ENCODE measurements around the gene CALML5.

CALML5 gene

DNA sequence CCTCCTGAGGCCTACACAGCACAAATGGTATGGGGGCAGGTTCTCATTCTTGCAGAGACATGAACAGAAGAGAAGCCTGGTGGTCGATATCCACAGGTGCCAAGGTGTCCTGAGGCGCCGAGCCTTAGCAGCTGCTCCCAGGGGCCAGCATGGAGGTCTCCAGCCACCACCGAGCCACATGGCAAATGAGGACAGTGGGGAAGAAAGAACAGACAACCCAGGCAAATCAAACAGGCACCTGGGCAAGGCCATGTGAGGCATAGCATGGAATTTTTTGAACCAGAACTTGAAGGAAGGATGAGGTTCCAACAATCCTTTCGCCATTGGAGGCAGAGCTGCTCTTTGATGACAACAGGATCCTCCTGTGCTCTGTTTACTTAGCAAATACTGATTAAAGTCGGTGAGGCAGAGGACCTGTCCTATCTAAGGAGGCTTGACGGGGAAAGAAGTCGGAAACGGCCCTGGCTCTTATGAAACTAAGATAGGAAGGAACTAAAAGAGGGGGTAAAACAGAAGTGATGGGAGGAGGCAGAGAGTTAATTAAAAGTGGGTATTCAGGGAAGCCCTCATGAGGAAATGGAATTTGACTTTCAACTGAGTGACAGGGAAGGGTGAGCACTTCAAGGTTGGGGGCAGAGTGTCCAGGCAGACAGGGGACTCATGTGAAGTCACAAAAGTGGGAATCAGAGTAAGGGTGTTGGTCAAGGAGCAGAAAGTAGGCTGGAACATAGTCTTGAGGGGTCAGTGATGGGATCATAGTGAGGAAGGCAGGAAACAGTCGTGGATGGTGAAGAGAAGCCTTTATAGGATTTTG lies 16.8 kb upstream of the CALML5 start:
- H3K4me3 ChIP-seq (ENCODE audit: insufficient read depth, low read length, poor library complexity, severe bottlenecking): no peak overlapping the region
- no peaks in the 10 kb centered on the region for H3K9me3 ChIP-seq (ENCODE audit: insufficient read depth, low read length)
- TF ChIP-seq EZH2phosphoT487 (conservative IDR thresholded peaks at IDR 0.05; ENCODE audit: low read length) (no peak), CTCF (IDR thresholded peaks at IDR 0.05; ENCODE audit: insufficient read depth, low read length, poor library complexity, severe bottlenecking) (no peak)
- H3F3A ChIP-seq (ENCODE audit: insufficient read depth): no peaks in the 10 kb centered on the region
- no peak overlapping the region for H3K9ac ChIP-seq (ENCODE audit: low read length)
- H4K20me1 ChIP-seq (ENCODE audit: low read depth, low read length): no peaks in the 10 kb centered on the region
- no peak overlapping the region for H3K4me2 ChIP-seq (ENCODE audit: low read depth, low read length, poor library complexity, severe bottlenecking)
- H3K9me2 ChIP-seq (replicated peaks; ENCODE audit: insufficient read depth, low read length): no peaks in the 10 kb centered on the region
- no peaks in the 10 kb centered on the region for H3K36me3 ChIP-seq (ENCODE audit: low read length)
- H3K27ac ChIP-seq (ENCODE audit: low read depth, low read length): no peak overlapping the region
- H2AFZ ChIP-seq (ENCODE audit: low read depth, low read length, severe bottlenecking): no peak overlapping the region
- H3K27me3 ChIP-seq (ENCODE audit: low read length): no peaks in the 10 kb centered on the region
- no peaks in the 10 kb centered on the region for H3K79me2 ChIP-seq (ENCODE audit: insufficient read depth, low read length)

DNA sequence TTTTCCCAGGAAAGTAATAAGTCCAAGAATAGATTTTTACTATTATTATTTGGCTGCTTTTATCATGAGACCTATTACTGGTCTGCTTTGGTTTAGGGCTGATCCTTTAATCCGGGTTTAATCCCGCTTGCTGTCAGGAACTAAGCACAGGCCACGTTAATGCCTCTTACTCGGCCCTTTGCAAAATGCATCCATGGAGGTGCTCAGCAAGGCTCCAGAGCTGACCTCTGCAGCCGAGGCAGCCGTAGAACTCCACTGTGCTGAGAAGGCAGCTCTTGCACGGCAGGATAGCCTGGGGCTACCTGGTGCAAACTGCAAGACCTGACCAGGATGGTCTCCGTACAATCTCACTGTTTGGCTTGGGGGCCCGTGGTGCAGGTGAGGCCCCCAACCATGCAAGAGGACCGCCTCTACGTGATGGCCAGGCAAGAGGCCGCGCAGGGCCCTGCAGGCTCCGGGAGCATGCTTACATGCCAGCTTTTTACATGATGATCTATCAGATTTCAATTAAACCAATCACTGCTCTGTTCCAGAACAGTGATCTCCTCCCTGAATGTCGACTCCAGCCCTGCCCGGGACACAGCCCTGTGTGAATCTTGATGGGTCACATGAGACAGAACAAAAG lies 15.0 kb upstream of the CALML5 start:
- Histone ChIP-seq H2AFZ (ENCODE audit: low read depth, low read length, severe bottlenecking) (no peak overlapping the region), H3K9me2 (replicated peaks; ENCODE audit: insufficient read depth, low read length) (no peaks in the 10 kb centered on the region), H3K27ac (ENCODE audit: low read depth, low read length) (no peak overlapping the region), H3K36me3 (ENCODE audit: low read length) (no peaks in the 10 kb centered on the region), H3K4me2 (ENCODE audit: low read depth, low read length, poor library complexity, severe bottlenecking) (no peak overlapping the region), H3K9ac (ENCODE audit: low read length) (no peak overlapping the region), H3K4me3 (ENCODE audit: insufficient read depth, low read length, poor library complexity, severe bottlenecking) (no peak overlapping the region), H3F3A (ENCODE audit: insufficient read depth) (no peaks in the 10 kb centered on the region), H3K27me3 (ENCODE audit: low read length) (no peaks in the 10 kb centered on the region), H4K20me1 (ENCODE audit: low read depth, low read length) (no peaks in the 10 kb centered on the region), H3K79me2 (ENCODE audit: insufficient read depth, low read length) (no peaks in the 10 kb centered on the region), H3K9me3 (ENCODE audit: insufficient read depth, low read length) (no peaks in the 10 kb centered on the region)
- TF ChIP-seq CTCF (IDR thresholded peaks at IDR 0.05; ENCODE audit: insufficient read depth, low read length, poor library complexity, severe bottlenecking): no peak
- TF ChIP-seq EZH2phosphoT487 (conservative IDR thresholded peaks at IDR 0.05; ENCODE audit: low read length): no peak

DNA sequence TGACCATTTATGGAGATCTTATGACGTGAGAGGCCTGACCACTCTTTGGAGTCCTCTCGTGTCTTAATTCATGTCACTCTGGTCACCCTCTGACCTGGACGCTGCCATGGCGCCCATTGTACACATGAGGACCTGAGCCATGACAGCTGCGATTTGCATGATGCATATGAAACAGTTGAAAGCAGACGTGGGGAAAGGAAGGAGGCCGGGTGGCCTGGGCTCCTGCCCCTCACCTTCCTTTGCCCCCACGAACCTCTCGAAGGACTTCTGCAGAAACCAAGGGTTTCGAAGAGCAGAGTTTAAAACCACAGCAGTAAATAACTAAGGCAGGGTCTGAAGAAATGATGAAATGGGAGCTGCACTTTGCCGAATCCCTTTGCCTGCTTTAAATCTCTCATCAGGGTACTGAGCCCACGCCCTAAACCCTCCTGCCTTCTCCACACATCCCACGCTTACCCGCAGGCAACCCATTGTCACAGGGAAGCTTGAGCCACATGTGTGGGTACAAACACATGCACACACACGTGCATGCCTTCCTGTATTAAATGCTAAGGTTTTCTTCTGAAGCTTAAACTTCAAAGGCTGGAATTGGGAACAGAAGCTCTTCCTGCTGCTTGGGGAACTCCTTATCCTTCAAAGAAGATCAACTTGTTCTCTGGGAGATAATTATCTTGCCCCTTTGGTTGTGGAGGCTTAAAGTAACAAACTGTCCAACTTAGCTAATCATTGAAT lies 13.7 kb upstream of the CALML5 start:
- Histone ChIP-seq H3K27me3 (ENCODE audit: low read length) (no peaks in the 10 kb centered on the region), H3K4me2 (ENCODE audit: low read depth, low read length, poor library complexity, severe bottlenecking) (no peak overlapping the region), H3K9ac (ENCODE audit: low read length) (no peak overlapping the region), H2AFZ (ENCODE audit: low read depth, low read length, severe bottlenecking) (no peak overlapping the region), H3K36me3 (ENCODE audit: low read length) (no peaks in the 10 kb centered on the region), H4K20me1 (ENCODE audit: low read depth, low read length) (no peaks in the 10 kb centered on the region), H3K9me3 (ENCODE audit: insufficient read depth, low read length) (no peaks in the 10 kb centered on the region), H3K4me3 (ENCODE audit: insufficient read depth, low read length, poor library complexity, severe bottlenecking) (no peak overlapping the region), H3K9me2 (replicated peaks; ENCODE audit: insufficient read depth, low read length) (no peaks in the 10 kb centered on the region), H3F3A (ENCODE audit: insufficient read depth) (no peaks in the 10 kb centered on the region), H3K79me2 (ENCODE audit: insufficient read depth, low read length) (no peaks in the 10 kb centered on the region), H3K27ac (ENCODE audit: low read depth, low read length) (no peak overlapping the region)
- no peak for TF ChIP-seq CTCF (IDR thresholded peaks at IDR 0.05; ENCODE audit: insufficient read depth, low read length, poor library complexity, severe bottlenecking)
- TF ChIP-seq EZH2phosphoT487 (conservative IDR thresholded peaks at IDR 0.05; ENCODE audit: low read length): no peak
